Ovary (tissue), 3 donors: Measurements from ENCODE around the gene FAM107B.

Experiments used
- EP300 ChIP-seq: sonication (generic); formaldehyde crosslinking; IDR thresholded peaks from one replicate; pipeline ENCODE4 v1.6.1; 2017; ENCODE audit warnings: antibody characterized with exemption
- POLR2A ChIP-seq: fragments of 450-650 bp; IDR thresholded peaks from one replicate; pipeline ENCODE4 v1.6.1; 2017; ENCODE audit warnings: antibody characterized with exemption, mild to moderate bottlenecking, moderate library complexity
- TF ChIP-seq, protein P1 (sequence below), 3 donors: fragments of 450-650 bp in 2 of 3; fragments of 200-600 bp in 1 of 3; IDR thresholded peaks; one replicate each; pipeline versions ENCODE4 v1.5.1 to v1.8.0; 2016 to 2022; ENCODE audit warnings: antibody characterized with exemption in 3 of 3, mild to moderate bottlenecking in 1 of 3
- donor health status: DM: no; HTN: no; CAD: no.

DNA sequence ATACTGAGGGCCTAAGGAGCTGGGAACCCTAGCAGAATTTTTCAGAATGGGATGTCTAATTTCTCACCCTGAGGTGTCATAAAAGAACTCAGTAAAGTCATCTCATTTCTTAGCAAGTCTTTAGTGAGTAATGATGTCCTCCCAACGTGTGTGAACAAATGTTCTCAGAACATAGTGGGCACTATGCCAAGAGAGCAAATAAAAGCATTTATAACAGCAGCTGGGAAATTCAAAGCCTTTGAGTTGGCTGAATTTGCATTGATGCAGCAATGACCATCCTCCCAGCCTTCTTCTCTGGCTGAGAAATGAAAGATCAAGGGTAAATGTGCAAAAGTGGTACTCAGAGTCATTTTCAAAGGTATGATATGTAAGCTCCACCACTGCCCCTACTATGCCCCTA lies 109.4 kb downstream of the FAM107B start:
- TF ChIP-seq, protein P1, sequence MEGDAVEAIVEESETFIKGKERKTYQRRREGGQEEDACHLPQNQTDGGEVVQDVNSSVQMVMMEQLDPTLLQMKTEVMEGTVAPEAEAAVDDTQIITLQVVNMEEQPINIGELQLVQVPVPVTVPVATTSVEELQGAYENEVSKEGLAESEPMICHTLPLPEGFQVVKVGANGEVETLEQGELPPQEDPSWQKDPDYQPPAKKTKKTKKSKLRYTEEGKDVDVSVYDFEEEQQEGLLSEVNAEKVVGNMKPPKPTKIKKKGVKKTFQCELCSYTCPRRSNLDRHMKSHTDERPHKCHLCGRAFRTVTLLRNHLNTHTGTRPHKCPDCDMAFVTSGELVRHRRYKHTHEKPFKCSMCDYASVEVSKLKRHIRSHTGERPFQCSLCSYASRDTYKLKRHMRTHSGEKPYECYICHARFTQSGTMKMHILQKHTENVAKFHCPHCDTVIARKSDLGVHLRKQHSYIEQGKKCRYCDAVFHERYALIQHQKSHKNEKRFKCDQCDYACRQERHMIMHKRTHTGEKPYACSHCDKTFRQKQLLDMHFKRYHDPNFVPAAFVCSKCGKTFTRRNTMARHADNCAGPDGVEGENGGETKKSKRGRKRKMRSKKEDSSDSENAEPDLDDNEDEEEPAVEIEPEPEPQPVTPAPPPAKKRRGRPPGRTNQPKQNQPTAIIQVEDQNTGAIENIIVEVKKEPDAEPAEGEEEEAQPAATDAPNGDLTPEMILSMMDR (IDR thresholded peaks at IDR 0.05), result no peak
- TF ChIP-seq POLR2A (no peak), EP300 (no peak)
